HEK293T (cell line): ENCODE measurements around the gene TTC23L.
"Not testable (repeated sequence)": the region's sequence is repeated elsewhere in the genome, so short reads cannot be mapped to it uniquely, and the experiment has no call there.

Source experiments
- CTCF ChIA-PET: fragments of 350-600 bp; formaldehyde crosslinking; extraction: SDS; loops from one replicate; lab custom pipeline; 2021; ENCODE audit warnings: antibody characterized with exemption, inconsistent platforms; lab: Yijun Ruan, JAX
- POLR2A ChIA-PET: fragments of 350-600 bp; formaldehyde crosslinking; extraction: SDS; loops from one replicate; lab custom pipeline; 2020; ENCODE audit warnings: antibody characterized with exemption, inconsistent platforms; lab: Yijun Ruan, JAX
- DNase-seq: peaks from one replicate; pipeline ENCODE4 v3.0.0; 2012; ENCODE audit warnings: mixed read lengths; ENCODE audit errors: extremely low spot score
- ARNT ChIP-seq: fragments of 450-650 bp; IDR thresholded peaks from 2 replicates; pipeline ENCODE4 v1.6.1; 2017; ENCODE audit warnings: mild to moderate bottlenecking
- BHLHE40 ChIP-seq: fragments of 450-650 bp; IDR thresholded peaks from 2 replicates; pipeline ENCODE4 v1.6.1; 2016; ENCODE audit warnings: mild to moderate bottlenecking, moderate library complexity, borderline replicate concordance
- CTBP1 ChIP-seq: fragments of 450-650 bp; IDR thresholded peaks from 2 replicates; pipeline ENCODE4 v1.6.1; 2016; ENCODE audit warnings: borderline replicate concordance
- ELF4 ChIP-seq: fragments of 450-650 bp; IDR thresholded peaks from 2 replicates; pipeline ENCODE4 v1.6.1; 2017; ENCODE audit warnings: antibody characterized with exemption
- FOXA1 ChIP-seq: fragments of 450-650 bp; IDR thresholded peaks from 2 replicates; pipeline ENCODE4 v1.6.1; 2016; ENCODE audit warnings: mild to moderate bottlenecking
- FOXK2 ChIP-seq: fragments of 450-650 bp; IDR thresholded peaks from 2 replicates; pipeline ENCODE4 v1.6.1; 2016; ENCODE audit warnings: mild to moderate bottlenecking
- FOXM1 ChIP-seq: fragments of 450-650 bp; IDR thresholded peaks from 2 replicates; pipeline ENCODE4 v1.6.1; 2017; ENCODE audit warnings: mild to moderate bottlenecking, borderline replicate concordance
- HDGF ChIP-seq: fragments of 450-650 bp; IDR thresholded peaks from 2 replicates; pipeline ENCODE4 v1.6.1; 2017; ENCODE audit warnings: antibody characterized with exemption, borderline replicate concordance
- L3MBTL2 ChIP-seq: fragments of 450-650 bp; conservative IDR thresholded peaks from 2 replicates; pipeline ENCODE4 v1.6.1; 2016; ENCODE audit warnings: mild to moderate bottlenecking
- LEF1 ChIP-seq: fragments of 450-650 bp; IDR thresholded peaks from 2 replicates; pipeline ENCODE4 v1.6.1; 2017; ENCODE audit warnings: mild to moderate bottlenecking, borderline replicate concordance
- NFRKB ChIP-seq: fragments of 450-650 bp; IDR thresholded peaks from 2 replicates; pipeline ENCODE4 v1.6.1; 2016; ENCODE audit warnings: mild to moderate bottlenecking, moderate library complexity
- SP1 ChIP-seq: fragments of 450-650 bp; IDR thresholded peaks from 2 replicates; pipeline ENCODE4 v1.6.1; 2017
- SUZ12 ChIP-seq: fragments of 450-650 bp; IDR thresholded peaks from 2 replicates; pipeline ENCODE4 v1.6.1; 2016; ENCODE audit warnings: mild to moderate bottlenecking
- TARDBP ChIP-seq: fragments of 450-650 bp; IDR thresholded peaks from 2 replicates; pipeline ENCODE4 v1.6.1; 2016
- ZNF384 ChIP-seq: fragments of 450-650 bp; IDR thresholded peaks from 2 replicates; pipeline ENCODE4 v1.6.1; 2016
- TF ChIP-seq, protein P1 (sequence below): fragments of 450-650 bp; IDR thresholded peaks from 2 replicates; pipeline ENCODE4 v1.6.1; 2016

TTC23L gene

DNA sequence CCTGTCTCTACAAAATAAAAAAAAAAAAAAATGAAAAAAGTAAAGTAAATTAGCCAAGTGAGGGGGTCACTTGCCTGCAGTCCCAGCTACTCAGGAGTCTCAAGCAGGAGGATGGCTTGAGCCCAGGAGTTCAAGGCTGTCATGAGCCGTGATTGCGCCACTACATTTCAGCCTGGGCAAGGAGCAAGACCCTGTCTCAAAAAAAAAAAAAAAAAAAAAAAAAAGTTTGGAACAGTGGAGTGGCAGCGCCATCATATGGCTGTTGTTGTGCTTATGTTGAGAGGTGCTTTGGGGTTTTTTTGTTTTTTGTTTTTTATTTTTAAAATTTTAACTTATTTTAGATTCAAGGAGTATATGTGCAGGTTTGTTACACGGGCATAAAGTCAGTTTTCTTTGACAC lies 80.1 kb downstream of the TTC23L start:
- POLR2A ChIA-PET, result no interaction called here
- TF ChIP-seq ZNF384, result peak; percentile 96
- TF ChIP-seq TARDBP, result no peak
- TF ChIP-seq BHLHE40, result no peak
- CTCF ChIA-PET, result no interaction called here
- DNase-seq, result no peak

DNA sequence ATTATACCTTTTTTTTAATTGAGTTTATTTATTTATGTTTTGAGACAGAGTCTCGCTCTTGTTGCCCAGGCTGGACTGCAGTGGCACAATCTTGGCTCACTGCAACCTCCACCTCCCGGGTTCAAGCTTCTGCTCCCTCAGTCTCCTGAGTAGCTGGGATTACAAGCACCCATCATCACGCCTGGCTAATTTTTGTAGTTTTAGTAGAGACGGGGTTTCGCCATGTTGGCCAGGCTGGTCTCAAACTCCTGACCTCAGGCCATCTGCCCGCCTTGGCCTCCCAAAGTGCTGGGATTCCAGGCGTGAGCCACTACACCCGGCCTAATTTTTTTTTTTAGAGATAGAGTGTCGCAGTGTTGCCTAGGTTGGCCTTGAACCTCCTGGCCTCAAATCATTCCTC lies 84.3 kb downstream of the TTC23L start:
- POLR2A ChIA-PET, result interaction anchor here (2.3 kb wide), 1 partner anchor 8 kb away, joined by 19 read pairs; the partner anchor contains the start of genes BRIX1 and RAD1
- CTCF ChIA-PET, result interaction anchor here (1.0 kb wide), 1 partner anchor 21 kb away, joined by 3 read pairs; no protein-coding TSS in a partner anchor
- DNase-seq, result not testable (repeated sequence)

DNA sequence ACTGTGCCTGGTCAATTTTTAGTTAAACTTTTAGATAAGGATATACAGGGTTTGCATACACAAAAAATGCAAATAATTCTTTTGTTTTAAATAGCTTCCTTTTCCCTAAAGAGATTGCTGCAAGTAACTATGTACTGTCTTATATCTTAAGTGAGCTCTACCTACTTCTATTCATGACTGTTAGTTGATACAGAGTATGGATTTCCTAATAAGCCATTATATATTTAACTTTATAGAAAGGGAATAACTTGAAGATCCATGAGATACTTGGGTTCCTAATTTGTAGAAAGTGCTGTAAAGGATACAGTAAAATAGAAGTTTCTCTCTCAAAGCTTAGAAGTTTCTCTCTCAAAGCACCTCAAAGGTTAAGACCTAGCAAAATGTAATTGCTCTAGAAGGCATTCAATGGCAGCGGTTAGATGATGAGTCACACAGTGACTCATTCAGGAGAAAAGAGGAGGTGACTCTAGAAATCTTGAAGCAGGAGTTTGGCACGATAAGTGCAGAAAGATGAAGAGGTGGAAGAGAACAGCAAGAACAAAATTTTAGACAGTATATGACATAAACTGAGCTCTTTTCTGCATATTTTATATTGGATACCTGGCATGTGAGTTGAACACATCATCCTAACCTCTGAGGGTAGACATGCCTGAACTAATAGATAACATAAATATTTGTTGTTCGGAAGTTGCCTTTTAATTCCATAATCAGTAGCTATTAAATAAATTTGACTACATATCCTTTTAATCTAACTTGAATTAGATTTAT lies 84.9 kb downstream of the TTC23L start:
- ChIA-PET POLR2A (interaction anchor here (2.3 kb wide), 1 partner anchor 9 kb away, joined by 19 read pairs; the partner anchor contains the start of genes BRIX1 and RAD1), CTCF (interaction anchor here (1.0 kb wide), 1 partner anchor 21 kb away, joined by 3 read pairs; no protein-coding TSS in a partner anchor)
- TF ChIP-seq LEF1 (no peak), TARDBP (no peak), BHLHE40 (no peak), HDGF (no peak), FOXK2 (no peak), SUZ12 (no peak), CTBP1 (no peak)
- DNase-seq, result no peak

DNA sequence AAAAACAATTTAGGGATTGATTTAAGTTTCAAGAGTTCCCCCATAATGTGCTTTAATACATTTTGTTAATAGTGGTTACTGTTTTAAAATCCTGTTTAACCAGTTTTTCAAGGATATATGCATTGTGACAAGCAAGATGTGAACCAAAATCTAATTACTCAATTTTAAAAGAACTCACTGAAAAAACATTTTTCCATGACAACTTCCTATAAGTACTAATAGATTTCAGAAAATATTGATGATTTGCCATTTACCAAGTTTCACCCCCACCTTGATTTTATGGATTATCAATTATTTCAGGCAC lies 85.5 kb downstream of the TTC23L start:
- POLR2A ChIA-PET, result interaction anchor here (2.3 kb wide), 1 partner anchor 9 kb away, joined by 19 read pairs; the partner anchor contains the start of genes BRIX1 and RAD1
- TF ChIP-seq SUZ12, result no peak
- no peak for TF ChIP-seq CTBP1
- TF ChIP-seq FOXA1, result no peak
- no peak for TF ChIP-seq HDGF
- CTCF ChIA-PET, result no interaction called here
- no peak for DNase-seq

DNA sequence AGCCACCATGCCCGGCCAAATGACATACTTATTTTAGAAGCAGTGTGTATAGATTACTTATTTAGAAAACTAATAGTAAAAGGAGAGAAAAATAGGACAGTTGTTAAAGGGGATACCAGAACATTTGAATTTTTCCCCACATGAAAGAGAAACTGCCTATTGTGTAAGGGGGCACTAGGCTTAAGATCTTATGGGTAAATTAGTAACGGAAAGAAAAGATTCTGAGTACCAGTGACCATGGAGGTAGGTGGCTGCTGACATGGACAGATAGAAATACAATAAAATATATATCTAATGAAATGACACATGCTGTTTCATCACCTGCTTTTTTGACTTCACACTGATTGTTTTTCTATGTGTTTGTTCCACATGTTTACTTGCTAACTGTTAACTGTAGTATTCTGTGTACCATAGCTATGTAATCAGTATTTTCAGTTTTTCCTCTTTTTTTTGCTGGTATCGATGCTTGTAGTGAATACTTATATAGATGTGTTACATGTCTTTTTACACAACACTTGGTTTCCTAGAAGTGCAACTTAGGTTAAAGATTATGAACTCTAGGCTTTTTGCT lies 87.4 kb downstream of the TTC23L start:
- TF ChIP-seq SUZ12 (no peak), FOXA1 (no peak), BHLHE40 (no peak), L3MBTL2 (no peak), FOXK2 (no peak), LEF1 (no peak), HDGF (no peak), SP1 (no peak), ARNT (no peak), FOXM1 (no peak), NFRKB (no peak), ZNF384 (no peak), TARDBP (no peak), ELF4 (no peak), CTBP1 (no peak)
- TF ChIP-seq, protein P1, sequence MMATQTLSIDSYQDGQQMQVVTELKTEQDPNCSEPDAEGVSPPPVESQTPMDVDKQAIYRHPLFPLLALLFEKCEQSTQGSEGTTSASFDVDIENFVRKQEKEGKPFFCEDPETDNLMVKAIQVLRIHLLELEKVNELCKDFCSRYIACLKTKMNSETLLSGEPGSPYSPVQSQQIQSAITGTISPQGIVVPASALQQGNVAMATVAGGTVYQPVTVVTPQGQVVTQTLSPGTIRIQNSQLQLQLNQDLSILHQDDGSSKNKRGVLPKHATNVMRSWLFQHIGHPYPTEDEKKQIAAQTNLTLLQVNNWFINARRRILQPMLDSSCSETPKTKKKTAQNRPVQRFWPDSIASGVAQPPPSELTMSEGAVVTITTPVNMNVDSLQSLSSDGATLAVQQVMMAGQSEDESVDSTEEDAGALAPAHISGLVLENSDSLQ, result no peak
- ChIA-PET POLR2A (interaction anchor here (1.3 kb wide), 1 partner anchor 10 kb away, joined by 3 read pairs; the partner anchor contains the start of gene BRIX1), CTCF (no interaction called here)
- no peak for DNase-seq

DNA sequence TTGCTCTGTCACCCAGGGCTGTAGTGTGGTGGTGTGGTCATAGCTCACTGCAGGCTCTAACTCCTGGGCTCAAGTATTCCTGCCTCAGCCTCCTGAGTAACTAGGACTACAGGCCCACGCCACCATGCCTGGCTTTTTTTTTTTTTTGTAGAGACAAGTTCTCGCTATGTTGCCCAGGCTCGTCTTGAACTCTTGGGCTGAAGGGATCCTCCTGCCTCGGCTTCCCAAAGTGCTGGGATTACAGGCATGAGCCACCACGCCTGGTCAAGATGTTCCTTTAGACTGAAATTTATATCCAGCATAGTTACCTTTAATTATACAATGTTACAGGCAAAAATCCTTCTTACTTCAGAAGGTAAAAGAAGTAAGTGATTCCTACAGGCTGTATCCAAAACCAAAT lies 88.8 kb downstream of the TTC23L start:
- TF ChIP-seq SP1 (no peak), ELF4 (no peak), HDGF (no peak), CTBP1 (no peak), TARDBP (no peak), ZNF384 (no peak), LEF1 (no peak), SUZ12 (no peak), FOXK2 (no peak), NFRKB (no peak), ARNT (no peak), FOXM1 (no peak), FOXA1 (no peak), L3MBTL2 (no peak), BHLHE40 (no peak)
- TF ChIP-seq, protein P1, result no peak
- ChIA-PET POLR2A (interaction anchor here (3.8 kb wide), 1 partner anchor 13 kb away, joined by 65 read pairs; the partner anchor contains the start of genes BRIX1 and RAD1), CTCF (no interaction called here)
- DNase-seq, result no peak

DNA sequence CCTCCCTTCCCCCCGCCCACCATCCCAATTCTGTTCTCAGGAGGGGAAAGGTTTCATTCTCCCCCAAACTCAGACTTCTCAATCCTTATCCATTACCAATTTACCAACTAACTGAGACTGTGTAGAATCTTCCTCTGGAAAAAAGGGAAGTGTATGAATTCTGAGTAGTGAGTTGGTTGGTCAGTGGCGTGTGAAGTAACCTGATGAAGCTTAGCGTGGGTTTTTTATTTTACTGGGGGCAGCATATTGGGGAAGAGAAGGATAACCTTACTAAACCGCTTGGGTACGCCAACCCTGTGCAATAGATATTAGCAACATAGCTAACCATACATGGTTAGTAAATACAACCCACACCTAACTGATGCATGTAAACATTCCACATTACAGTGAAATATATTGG lies 89.3 kb downstream of the TTC23L start:
- TF ChIP-seq, protein P1, result no peak
- no peak for TF ChIP-seq ELF4
- no peak for TF ChIP-seq L3MBTL2
- no peak for TF ChIP-seq BHLHE40
- no peak for DNase-seq
- POLR2A ChIA-PET, result interaction anchor here (2.0 to 3.8 kb wide), 2 partner anchors 10 to 13 kb away, joined by 9 to 65 read pairs; partner anchors contain the start of genes BRIX1 and RAD1
- CTCF ChIA-PET, result no interaction called here
